H54 (cell line): ENCODE data around the gene JMJD8.

Experiments
- DNase-seq: peaks from one replicate; pipeline ENCODE4 v3.0.0; 2011; ENCODE audit warnings: low spot score, mixed read lengths; ENCODE audit not compliant: insufficient read length
- FAIRE-seq: peaks from 3 replicates; lab custom pipeline; 2011; peaks lifted over from hg19 to GRCh38; lab: Jason Lieb, UNC
- POLR2A ChIP-seq: IDR thresholded peaks from 2 replicates; pipeline ENCODE4 v1.6.1; 2011; ENCODE audit warnings: low read depth, mild to moderate bottlenecking, low read length

The JMJD8 gene

GRCh38 chr16:649631-650030 is 34.5 kb downstream of the JMJD8 start:
- 0 out of 2 replicates have a peak, but pooled peaks have one; percentile 11 for TF ChIP-seq POLR2A
- FAIRE-seq (no peak), DNase-seq (no peak)

- DNase-seq, result peak; percentile 91
- FAIRE-seq, result no peak
- TF ChIP-seq POLR2A, result peak; percentile 59
These were observed 35.1 kb downstream of the JMJD8 start, which contains the start of gene WDR90 for GRCh38 chr16:648781-649589. WDR90 (plus strand) TSS chr16:649365; CDS start chr16:649417, 52 bp downstream.

DNA sequence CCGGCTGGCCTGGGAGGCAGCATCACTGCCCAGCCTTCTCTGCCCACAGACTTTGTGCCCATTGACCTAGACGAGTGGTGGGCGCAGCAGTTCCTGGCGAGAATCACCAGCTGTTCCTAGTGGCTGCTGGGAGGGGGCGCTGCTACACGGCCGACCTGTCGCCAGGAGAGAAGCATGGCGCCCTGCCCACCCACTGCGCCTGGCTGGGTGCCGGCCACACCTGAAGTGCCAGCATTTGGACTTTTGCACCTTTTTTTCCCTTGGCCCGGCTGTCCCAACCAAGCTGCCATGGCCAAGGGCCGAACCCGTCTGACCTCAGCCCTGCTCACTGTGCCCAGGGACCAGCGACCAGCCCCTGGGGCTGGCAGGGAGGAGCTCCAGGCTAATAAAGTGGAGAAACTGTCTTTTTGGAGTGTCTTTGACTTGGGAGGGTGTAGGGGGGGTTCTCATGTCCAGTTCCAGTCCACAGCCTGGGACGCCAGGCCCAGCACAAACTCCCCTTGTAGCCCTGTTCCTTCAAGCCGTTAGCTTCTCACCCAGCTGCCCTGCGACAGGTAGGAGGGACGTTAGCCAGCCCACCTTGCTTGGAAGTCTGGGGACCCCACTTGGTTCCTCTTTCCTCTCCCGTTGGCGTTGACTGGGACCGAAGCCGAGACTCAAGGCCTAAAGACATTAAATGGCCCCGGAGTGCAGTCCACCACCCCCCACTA is 35.9 kb downstream of the JMJD8 start:
- TF ChIP-seq POLR2A, result no peak
- no peak for DNase-seq
- no peak for FAIRE-seq

GRCh38 chr16:647173-647902 is 36.8 kb downstream of the JMJD8 start:
- no peak for FAIRE-seq
- TF ChIP-seq POLR2A, result no peak
- DNase-seq, result no peak

GRCh38 chr16:646679-647172 is 37.4 kb downstream of the JMJD8 start:
- DNase-seq, result no peak
- TF ChIP-seq POLR2A, result no peak
- no peak for FAIRE-seq

DNA sequence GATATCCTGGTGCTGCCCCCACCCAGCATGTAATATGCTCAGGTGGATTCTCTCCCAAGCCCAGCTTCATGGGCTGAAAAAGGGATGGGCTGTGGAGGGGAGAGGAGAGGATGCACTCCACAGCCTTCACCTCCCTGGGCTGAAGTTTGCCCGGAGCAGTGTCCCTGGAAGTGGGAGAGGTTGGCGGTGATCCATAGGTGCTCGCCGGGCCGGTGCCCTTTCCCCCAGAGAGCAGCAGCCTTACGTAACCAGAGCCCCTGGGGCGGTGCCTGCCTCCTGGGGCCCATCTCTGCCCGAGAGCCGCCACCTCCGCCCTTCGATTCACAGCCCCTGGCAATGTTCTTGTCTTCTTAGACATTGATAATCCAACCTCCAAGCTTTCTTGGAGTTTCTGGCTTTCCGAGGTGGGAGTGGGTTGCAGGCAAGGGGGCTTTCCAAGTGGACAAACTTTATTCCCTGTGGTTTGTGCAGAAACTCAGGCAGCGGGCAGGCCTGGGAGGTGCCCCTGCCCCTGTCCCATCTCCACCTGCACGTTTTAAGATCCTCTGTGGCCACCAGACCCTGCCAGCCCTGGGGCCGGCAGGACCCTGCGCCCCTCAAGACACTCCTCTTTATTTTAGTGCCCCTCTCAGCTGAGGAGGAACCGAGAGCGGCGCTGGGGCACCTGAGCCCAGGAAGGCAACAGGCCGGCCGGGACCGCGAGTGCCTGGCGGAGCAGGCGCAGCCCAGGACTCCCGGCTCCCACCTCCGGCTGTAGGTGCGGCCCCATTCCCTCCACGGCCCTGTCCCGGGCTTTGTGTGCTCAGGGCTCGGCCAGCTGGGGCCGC is 38.1 kb downstream of the JMJD8 start:
- TF ChIP-seq POLR2A, result no peak
- peak; percentile 74 for FAIRE-seq
- DNase-seq, result peak; percentile 91

GRCh38 chr16:644556-644955 is 39.6 kb downstream of the JMJD8 start:
- FAIRE-seq (no peak), DNase-seq (no peak)
- TF ChIP-seq POLR2A, result no peak

DNA sequence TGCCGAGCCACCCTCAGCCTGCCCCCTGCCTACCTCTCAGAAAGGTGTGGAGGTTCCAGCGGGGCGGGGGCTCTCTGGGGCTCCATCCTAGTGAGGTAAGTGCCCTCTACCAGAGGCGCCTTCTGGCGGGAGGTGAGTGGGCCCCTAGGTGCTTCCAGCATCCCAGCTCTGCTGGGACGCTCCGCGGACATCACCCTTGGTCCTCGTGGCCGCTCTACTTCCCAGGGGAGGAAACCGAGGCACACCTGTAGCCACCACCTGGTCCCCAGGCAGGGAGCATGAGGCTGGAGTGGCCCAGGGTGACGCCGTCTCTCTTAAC is 41.1 kb downstream of the JMJD8 start:
- FAIRE-seq (no peak), DNase-seq (no peak)
- TF ChIP-seq POLR2A, result no peak

DNA sequence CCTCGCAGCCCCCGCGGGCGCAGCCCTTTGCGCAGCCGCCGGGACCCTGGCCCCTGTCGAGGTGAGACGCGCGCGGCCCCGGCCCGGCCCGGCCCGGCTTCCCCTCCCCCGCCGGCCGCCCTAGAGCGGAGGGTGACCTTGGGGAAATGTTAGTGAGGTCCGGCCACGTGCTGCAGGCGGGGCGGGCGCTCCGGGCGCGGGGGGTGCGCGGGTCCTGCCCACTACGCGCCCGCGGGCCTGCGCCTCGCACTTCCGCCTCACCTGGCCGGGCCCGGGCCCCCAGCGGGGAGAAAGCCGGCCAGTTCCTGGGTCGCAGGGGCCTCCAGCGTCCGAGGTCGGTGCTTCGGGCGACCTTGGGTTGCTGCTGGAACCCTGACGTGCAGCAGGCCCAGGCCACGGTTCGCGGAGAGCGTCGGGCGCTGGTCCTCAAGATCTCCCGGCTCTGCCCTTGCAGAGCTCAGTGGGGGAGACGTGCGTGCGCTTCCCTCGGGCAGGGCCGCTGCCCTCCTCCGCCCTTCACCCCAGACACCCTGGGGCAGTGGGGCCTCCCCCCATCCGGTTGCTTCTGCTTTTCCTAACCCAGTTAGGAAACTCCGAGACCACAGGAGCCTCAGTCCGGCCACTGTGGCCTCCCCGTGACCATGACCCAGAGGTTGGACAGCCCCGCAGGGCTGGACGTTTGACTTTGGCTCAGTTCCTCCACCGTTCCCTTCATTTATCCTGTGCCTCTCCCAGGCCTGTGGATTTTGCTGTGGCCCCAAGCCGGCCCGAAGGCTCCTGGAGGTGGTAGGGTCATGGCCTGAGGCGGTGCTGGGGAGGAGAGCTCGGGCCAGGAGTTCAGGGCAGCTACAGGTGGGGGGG is 41.7 kb downstream of the JMJD8 start:
- DNase-seq (no peak), FAIRE-seq (no peak)
- TF ChIP-seq POLR2A, result no peak

DNA sequence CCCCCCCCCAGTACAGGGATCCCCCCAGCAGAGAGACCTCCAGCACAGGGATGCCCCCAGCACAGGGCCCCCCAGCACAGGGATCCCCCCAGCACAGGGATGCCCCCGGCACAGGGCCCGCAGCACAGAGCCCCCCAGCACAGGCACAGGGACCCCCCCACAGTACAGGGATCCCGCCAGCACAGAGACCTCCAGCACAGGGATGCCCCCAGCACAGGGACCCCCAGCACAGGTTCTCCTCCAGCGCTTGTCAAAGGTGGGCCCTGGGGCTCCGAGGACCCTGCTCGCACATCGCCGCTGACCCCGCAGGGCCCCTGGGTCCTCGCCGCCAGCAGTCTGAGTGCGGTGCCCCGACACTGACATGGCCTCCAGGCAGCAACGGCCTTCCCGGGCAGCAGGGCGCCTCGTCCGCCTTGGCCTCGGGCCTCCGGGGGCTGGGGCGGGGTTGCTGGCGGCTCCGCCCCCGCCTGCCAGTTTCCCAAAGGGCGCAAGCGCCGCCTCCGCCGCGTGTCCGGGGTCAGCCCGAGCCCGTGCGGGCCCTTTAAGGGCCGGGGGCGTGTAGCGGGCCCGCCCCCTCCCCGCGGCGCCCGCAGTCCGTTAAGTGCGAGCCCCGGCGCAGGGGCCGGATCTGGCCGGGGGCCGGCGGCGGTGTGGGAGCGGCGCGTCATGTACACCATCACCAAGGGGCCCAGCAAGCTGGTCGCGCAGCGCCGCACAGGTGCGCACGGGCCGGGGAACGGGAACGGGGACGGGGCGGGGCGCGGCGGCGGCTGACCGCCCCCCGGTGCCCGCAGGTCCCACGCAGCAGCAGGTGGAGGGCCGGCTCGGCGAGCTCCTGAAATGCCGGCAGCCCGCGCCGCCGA is 42.6 kb downstream of the JMJD8 start, which contains the start of gene MCRIP2:
MCRIP2 (plus strand) TSS at position 503 of the 863 bp plus-strand sequence; CDS start at position 667, 164 bp downstream.
- peak; percentile 95 for TF ChIP-seq POLR2A
- DNase-seq (peak; percentile 98), FAIRE-seq (no peak)

GRCh38 chr16:640614-641013 is 43.5 kb downstream of the JMJD8 start:
- no peak for DNase-seq
- TF ChIP-seq POLR2A, result no peak
- no peak for FAIRE-seq
